Stomach (tissue), 9 donors: Measurements from ENCODE around the gene CD28. TPM values are rescaled to one million over a fixed set of nuclear protein-coding genes. Genes with fewer than 3 reads are reported as not detected.
A peak's percentile ranks its signal among the peaks of the same experiment; 100 is the strongest.

Source experiments
- DNase-seq, 2 donors: peaks; one replicate each; pipeline versions ENCODE4 v3.0.0 to v3.0.0-alpha.2; 2013 to 2019
- H3K27ac ChIP-seq, 5 donors: fragments of 200-600 bp in 4 of 5; sonication (generic) in 4 of 5; one replicate each; pipeline ENCODE4 v1.5.1; 2013 to 2019; ENCODE audit warnings: mild to moderate bottlenecking in 1 of 5, moderate library complexity in 1 of 5
- H3K27me3 ChIP-seq, 3 donors: fragments of 200-600 bp; sonication (generic); one replicate each; pipeline ENCODE4 v1.5.1; 2017 to 2019; ENCODE audit warnings: mixed run types in 1 of 3
- H3K36me3 ChIP-seq, 4 donors: fragments of 200-600 bp; sonication (generic); 1 replicate in 3 of 4; 2 replicates in 1 of 4; pipeline ENCODE4 v1.5.1; 2016 to 2019
- H3K4me1 ChIP-seq, 4 donors: fragments of 200-600 bp; sonication (generic); one replicate each; pipeline ENCODE4 v1.5.1; 2016 to 2019
- H3K4me3 ChIP-seq, 4 donors: fragments of 200-600 bp; sonication (generic) in 3 of 4; one replicate each; pipeline ENCODE4 v1.5.1; 2016 to 2019; ENCODE audit warnings: mild to moderate bottlenecking in 1 of 4
- H3K9me3 ChIP-seq, 4 donors: fragments of 200-600 bp; sonication (generic); one replicate each; pipeline ENCODE4 v1.5.1; 2016 to 2019
- CTCF ChIP-seq, 7 experiments: fragments of 450-650 bp in 4 of 7; fragments of 200-600 bp in 3 of 7; sonication (generic) in 3 of 7; IDR thresholded peaks; one replicate each; pipeline ENCODE4 v1.5.1; 2016 to 2019; ENCODE audit warnings: antibody characterized with exemption in 7 of 7, control low read depth in 2 of 7, mild to moderate bottlenecking in 1 of 7
- EP300 ChIP-seq: sonication (generic); formaldehyde crosslinking; IDR thresholded peaks from one replicate; pipeline ENCODE4 v1.6.1; 2017; ENCODE audit warnings: antibody characterized with exemption
- POLR2A ChIP-seq, 4 donors: fragments of 450-650 bp; IDR thresholded peaks; one replicate each; pipeline ENCODE4 v1.6.1; 2016; ENCODE audit warnings: antibody characterized with exemption in 4 of 4, control low read depth in 2 of 4, mild to moderate bottlenecking in 1 of 4, moderate library complexity in 1 of 4
- POLR2AphosphoS5 ChIP-seq, 3 donors: sonication (generic); formaldehyde crosslinking; IDR thresholded peaks; one replicate each; pipeline ENCODE4 v1.6.1; 2016; ENCODE audit warnings: antibody characterized with exemption in 3 of 3
- WGBS, 5 donors: extraction: QIAGEN DNeasy Blood & Tissue Kit in 3 of 5; methylation state at CpG; one replicate each; pipeline versions ENCODE4 v1.1.5 to v1.1.7; 2013 to 2018; 5-methylcytosine and 5-hydroxymethylcytosine counted together
- intact Hi-C: fragments of 100-400 bp; cut with DNase I; formaldehyde crosslinking; loops from one replicate; pipeline ENCODE4 v1.15.1; 2023; ENCODE audit warnings: low total_unique reads
- polyA plus RNA-seq, 3 donors: library from polyadenylated mRNA; stranded (reverse); fragments of 200-250 nt; gene quantifications; one replicate each; pipeline ENCODE4 v1.2.3, GENCODE V29; 2013
- total RNA-seq, 5 donors: library from RNA; depleted of rRNA; stranded (reverse); fragments of >200 nt; gene quantifications; one replicate each; pipeline versions ENCODE4 v1.1.0 to v1.2.3, GENCODE V29; 2014 to 2016
- donor health status: healthy with polysubstance abuse.
- donor health status: Bipolar disorder and iron deficiency.
- donor health status: healthy.

The CD28 gene
- total and polyA plus RNA-seq, 8 donors = 0.15 to 4.4 (median 0.27) TPM; not detected in 2

DNA sequence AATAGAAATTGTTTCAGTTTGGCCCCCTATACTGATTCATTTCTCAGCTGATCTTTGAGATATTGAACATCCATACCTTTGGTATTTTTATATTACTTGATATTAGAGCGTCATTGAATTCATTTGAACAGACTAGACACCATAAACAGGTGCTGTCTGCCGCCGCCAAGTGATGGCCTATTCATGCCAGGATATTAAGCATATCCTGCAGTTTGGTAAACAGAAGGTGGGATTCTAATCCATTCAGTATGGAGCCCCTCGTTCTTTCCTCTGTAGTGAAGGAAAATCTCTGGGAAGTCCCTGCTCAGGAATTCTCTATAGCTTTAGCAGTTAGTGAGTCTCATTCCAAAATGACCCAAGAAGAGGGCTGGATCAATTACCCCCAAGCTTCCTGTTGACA, 23.0 kb upstream of the CD28 start:
- Histone ChIP-seq H3K36me3 (no peaks in the 10 kb centered on the region), H3K4me1 (peaks cover 7 to 39% (median 23%) of the 10 kb centered on the region in 4 donors), H3K27me3 (no peaks in the 10 kb centered on the region), H3K4me3 (no peak overlapping the region), H3K9me3 (no peaks in the 10 kb centered on the region), H3K27ac (peak overlapping the region in 4 of 5 donors; percentile 31 to 63 (median 47))
- intact Hi-C loops = no loop called here
- TF ChIP-seq CTCF (IDR thresholded peaks at IDR 0.05) (no peak), POLR2A (IDR thresholded peaks at IDR 0.05) (no peak), POLR2AphosphoS5 (IDR thresholded peaks at IDR 0.05) (no peak), EP300 (no peak)
- WGBS, 5 donors = 79 to 87% (median 83%) methylated on average over 4 of the region's 4 CpGs
- no peak for DNase-seq

GRCh38 chr2:203683932-203684556, 22.4 kb upstream of the CD28 start:
- Histone ChIP-seq H3K9me3 (no peaks in the 10 kb centered on the region), H3K4me3 (no peak overlapping the region), H3K27ac (peak overlapping the region in 4 of 5 donors; percentile 31 to 63 (median 47)), H3K27me3 (no peaks in the 10 kb centered on the region), H3K4me1 (peaks cover 7 to 45% (median 25%) of the 10 kb centered on the region in 4 donors), H3K36me3 (no peaks in the 10 kb centered on the region)
- peak in 1 of 2 donors; percentile 58 for DNase-seq
- WGBS, 5 donors = 92 to 100% (median 96%) methylated on average over 1 of the region's 1 CpG
- intact Hi-C loops = no loop called here
- TF ChIP-seq POLR2A (IDR thresholded peaks at IDR 0.05) (no peak), EP300 (no peak), POLR2AphosphoS5 (IDR thresholded peaks at IDR 0.05) (no peak), CTCF (IDR thresholded peaks at IDR 0.05) (no peak)

DNA sequence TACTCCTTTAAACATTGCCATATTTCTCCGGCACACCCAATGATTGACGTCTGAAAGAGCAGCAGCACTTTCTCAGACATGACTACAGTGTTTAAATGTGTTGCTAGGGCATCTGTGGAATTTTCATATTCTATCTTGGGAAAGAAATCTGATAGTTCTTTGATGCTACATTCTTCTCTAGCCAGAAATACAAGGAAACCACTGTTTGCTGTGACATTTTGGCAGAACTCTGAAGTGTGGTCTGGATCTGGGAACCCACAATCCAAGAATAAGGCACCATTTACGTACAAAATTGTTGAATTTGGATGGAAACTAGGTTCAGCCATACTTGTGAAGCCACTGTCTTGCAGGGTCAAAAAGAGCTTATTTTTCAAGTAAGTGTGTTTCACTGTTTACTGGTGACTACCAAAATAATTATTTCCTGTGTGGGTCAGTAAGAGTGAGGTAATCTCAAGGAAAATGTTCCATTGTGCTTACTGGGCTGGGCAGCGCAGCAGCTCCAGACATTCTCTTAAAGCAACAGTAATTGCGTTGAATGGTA, 21.3 kb upstream of the CD28 start:
- Histone ChIP-seq H3K4me3 (no peak overlapping the region), H3K9me3 (no peaks in the 10 kb centered on the region), H3K36me3 (no peaks in the 10 kb centered on the region), H3K27me3 (no peaks in the 10 kb centered on the region), H3K4me1 (peaks cover 9 to 56% (median 30%) of the 10 kb centered on the region in 4 donors), H3K27ac (peak overlapping the region in 4 of 5 donors; percentile 36 to 63 (median 52))
- 74 to 85% (median 78%) methylated on average over 5 of the region's 5 CpGs for WGBS, 5 donors
- no peak for TF ChIP-seq EP300
- no peak for TF ChIP-seq CTCF (IDR thresholded peaks at IDR 0.05)
- TF ChIP-seq POLR2A (IDR thresholded peaks at IDR 0.05) = no peak
- TF ChIP-seq POLR2AphosphoS5 (IDR thresholded peaks at IDR 0.05) = peak in 1 of 3 donors; percentile 17
- intact Hi-C loops = no loop called here
- peak in 1 of 2 donors; percentile 56 for DNase-seq

- no peaks in the 10 kb centered on the region for H3K36me3 ChIP-seq
- no peak for TF ChIP-seq EP300
- TF ChIP-seq POLR2A (IDR thresholded peaks at IDR 0.05) = no peak
- H3K27me3 ChIP-seq = no peaks in the 10 kb centered on the region
- H3K9me3 ChIP-seq = no peaks in the 10 kb centered on the region
- no peak for DNase-seq
- peak overlapping the region in 4 of 5 donors; percentile 3 to 63 (median 36) for H3K27ac ChIP-seq
- H3K4me3 ChIP-seq = no peak overlapping the region
- peaks cover 13 to 60% (median 29%) of the 10 kb centered on the region in 4 donors for H3K4me1 ChIP-seq
- intact Hi-C loops = no loop called here
- WGBS, 5 donors = 86 to 96% (median 92%) methylated on average over 4 of the region's 4 CpGs
These were observed 20.5 kb upstream of the CD28 start for GRCh38 chr2:203685789-203686420.
